H1 (cell line): ENCODE data around the gene PLXNA4.

ENCODE experiments used
- CTCF ChIP-seq, 3 experiments: IDR thresholded peaks; 1 replicate in 2 of 3; 2 replicates in 1 of 3; pipeline versions ENCODE4 v1.5.1 to v1.6.1; 2011; ENCODE audit warnings: low read length in 3 of 3, mild to moderate bottlenecking in 3 of 3, inconsistent platforms in 2 of 3, low read depth in 1 of 3, moderate library complexity in 1 of 3; ENCODE audit not compliant: insufficient read depth in 1 of 3; ENCODE audit errors: control extremely low read depth in 1 of 3
- EGR1 ChIP-seq: IDR thresholded peaks from 2 replicates; pipeline ENCODE4 v1.6.1; 2011; ENCODE audit warnings: low read depth, low read length, borderline replicate concordance
- EP300 ChIP-seq, 2 experiments: IDR thresholded peaks; 1 replicate in 1 of 2; 2 replicates in 1 of 2; pipeline ENCODE4 v1.6.1; 2011 to 2012; ENCODE audit warnings: low read depth in 2 of 2, low read length in 2 of 2, mild to moderate bottlenecking in 2 of 2, borderline replicate concordance in 1 of 2, inconsistent platforms in 1 of 2, moderate library complexity in 1 of 2
- EZH2 ChIP-seq: fragments of 200-600 bp; sonication (generic); IDR thresholded peaks from 2 replicates; pipeline ENCODE4 v1.7.1; 2012; ENCODE audit warnings: low read depth, mild to moderate bottlenecking, moderate library complexity, low read length, inconsistent platforms; ENCODE audit not compliant: severe bottlenecking
- KDM1A ChIP-seq: fragments of 200-600, 300-600 bp; sonication (generic); IDR thresholded peaks from 2 replicates; pipeline ENCODE4 v1.7.1; 2016; ENCODE audit warnings: mild to moderate bottlenecking, low read length, borderline replicate concordance
- POLR2A ChIP-seq, 2 experiments: IDR thresholded peaks; 1 replicate in 1 of 2; 2 replicates in 1 of 2; pipeline ENCODE4 v1.6.1; 2011; ENCODE audit warnings: low read depth in 2 of 2, low read length in 2 of 2, mild to moderate bottlenecking in 2 of 2; ENCODE audit errors: control extremely low read depth in 1 of 2
- POLR2AphosphoS5 ChIP-seq: IDR thresholded peaks from 2 replicates; pipeline ENCODE4 v1.6.1; 2011; ENCODE audit warnings: low read depth, low read length
- SP2 ChIP-seq: IDR thresholded peaks from 2 replicates; pipeline ENCODE4 v1.6.1; 2012; ENCODE audit warnings: mild to moderate bottlenecking, low read length, inconsistent platforms
- TAF1 ChIP-seq: IDR thresholded peaks from 2 replicates; pipeline ENCODE4 v1.6.1; 2011; ENCODE audit warnings: mild to moderate bottlenecking, low read depth, low read length
- TBP ChIP-seq: IDR thresholded peaks from 2 replicates; pipeline ENCODE4 v1.6.1; 2011; ENCODE audit warnings: low read depth, low read length, improper control_type of control experiment

- TF ChIP-seq POLR2AphosphoS5 (no peak), EZH2 (no peak), EP300 (IDR thresholded peaks at IDR 0.05; ENCODE audit: borderline replicate concordance in 1 of 2, low read depth in 2 of 2, low read length in 2 of 2) (no peak), KDM1A (peak; percentile 86; the same call in 1 of the 2 replicates), CTCF (IDR thresholded peaks at IDR 0.05; ENCODE audit: control extremely low read depth in 1 of 3, insufficient read depth in 1 of 3, low read depth in 1 of 3, low read length in 3 of 3) (peak; percentile 60 to 82 (median 76)), SP2 (no peak), TBP (no peak), POLR2A (IDR thresholded peaks at IDR 0.05; ENCODE audit: control extremely low read depth in 1 of 2, low read depth in 2 of 2, low read length in 2 of 2) (no peak), EGR1 (no peak), TAF1 (no peak)
Measured at GRCh38 chr7:132249256-132249971, 326.9 kb downstream of the PLXNA4 start.
